ENCODE measurements around the gene RMP24.

Gene RMP24

GRCh38 chr18:35998967-35999366, 26.5 kb downstream of the RMP24 start (continued):
- TF ChIP-seq NR2C2 (CRISPR knock-in tag; IDR thresholded peaks at IDR 0.05), result no peak

- Mint-ChIP-seq H3K4me3 (no peak overlapping the region), H3K36me3 (0 out of 2 replicates have a peak, but pooled peaks cover 4% of the 10 kb centered on the region), H3K4me1 (no peaks in the 10 kb centered on the region), H3K27ac (no peak overlapping the region), H3K27me3 (ENCODE audit: low read depth) (no peaks in the 10 kb centered on the region), H3K9me3 (no peaks in the 10 kb centered on the region)
- no peak for DNase-seq (ENCODE audit: low spot score)
- TF ChIP-seq FOXP4 (CRISPR knock-in tag; IDR thresholded peaks at IDR 0.05) (no peak), CTCF (IDR thresholded peaks at IDR 0.05) (no peak), ZNF396 (CRISPR knock-in tag; IDR thresholded peaks at IDR 0.05; ENCODE audit: borderline replicate concordance) (no peak)
- POLR2A ChIA-PET, result no interaction called here
- no peak for ATAC-seq
- CTCF ChIA-PET, result no interaction called here
Measured at GRCh38 chr18:35999925-36000324, 27.4 kb downstream of the RMP24 start.

- ChIA-PET CTCF (no interaction called here), POLR2A (no interaction called here)
- H3K9me3 Mint-ChIP-seq, result peaks cover 3% of the 10 kb centered on the region; the same call in 1 of the 2 replicates
- no peak for TF ChIP-seq CTCF (IDR thresholded peaks at IDR 0.05)
- no peak for TF ChIP-seq CDX4 (CRISPR knock-in tag; IDR thresholded peaks at IDR 0.05; ENCODE audit: borderline replicate concordance)
- no peak for TF ChIP-seq ZNF512 (CRISPR knock-in tag; IDR thresholded peaks at IDR 0.05; ENCODE audit: borderline replicate concordance)
- TF ChIP-seq ARID4B (CRISPR knock-in tag; IDR thresholded peaks at IDR 0.05; ENCODE audit: borderline replicate concordance), result no peak
- TF ChIP-seq NFATC4 (CRISPR knock-in tag; IDR thresholded peaks at IDR 0.05), result no peak
- no peak for TF ChIP-seq ZNF281 (CRISPR knock-in tag; IDR thresholded peaks at IDR 0.05)
- TF ChIP-seq ZNF396 (CRISPR knock-in tag; IDR thresholded peaks at IDR 0.05; ENCODE audit: borderline replicate concordance), result no peak
- no peak for TF ChIP-seq SMAD3 (CRISPR knock-in tag; IDR thresholded peaks at IDR 0.05; ENCODE audit: borderline replicate concordance)
- TF ChIP-seq PREB (CRISPR knock-in tag; IDR thresholded peaks at IDR 0.05; ENCODE audit: borderline replicate concordance), result no peak
- TF ChIP-seq ZNF263 (CRISPR knock-in tag; IDR thresholded peaks at IDR 0.05; ENCODE audit: low read depth), result no peak
- TF ChIP-seq ETV6 (CRISPR knock-in tag; IDR thresholded peaks at IDR 0.05), result no peak
- TF ChIP-seq EMX1 (CRISPR knock-in tag; IDR thresholded peaks at IDR 0.05), result no peak
- no peak for TF ChIP-seq ELF4 (CRISPR knock-in tag; IDR thresholded peaks at IDR 0.05; ENCODE audit: low read depth)
Measured at GRCh38 chr18:36006997-36007396, 34.5 kb downstream of the RMP24 start.

More at GRCh38 chr18:36006997-36007396, 34.5 kb downstream of the RMP24 start:
- DNase-seq (ENCODE audit: low spot score), result no peak
- no peaks in the 10 kb centered on the region for H3K4me1 Mint-ChIP-seq
- H3K27me3 Mint-ChIP-seq (ENCODE audit: low read depth), result no peaks in the 10 kb centered on the region
- H3K27ac Mint-ChIP-seq, result no peak overlapping the region
- ATAC-seq, result no peak
- no peak overlapping the region for H3K4me3 Mint-ChIP-seq
- H3K36me3 Mint-ChIP-seq, result no peaks in the 10 kb centered on the region

Measured in WTC11 (cell line).